Measurements from ENCODE around the gene RNF130.
"Not testable (repeated sequence)": the region's sequence is repeated elsewhere in the genome, so short reads cannot be mapped to it uniquely, and the experiment has no call there.

Gene RNF130

DNA sequence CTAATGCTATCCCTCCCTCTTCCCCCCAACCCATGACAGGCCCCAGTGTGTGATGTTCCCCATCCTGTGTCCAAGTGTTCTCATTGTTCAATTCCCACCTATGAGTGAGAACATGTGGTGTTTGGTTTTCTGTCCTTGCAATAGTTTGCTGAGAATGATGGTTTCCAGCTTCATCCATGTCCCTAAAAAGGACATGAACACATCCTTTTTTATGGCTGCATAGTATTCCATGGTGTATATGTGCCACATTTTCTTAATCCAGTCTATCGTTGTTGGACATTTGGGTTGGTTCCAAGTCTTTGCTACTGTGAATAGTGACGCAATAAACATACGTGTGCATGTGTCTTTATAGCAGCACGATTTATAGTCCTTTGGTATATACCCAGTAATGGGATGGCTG, 78.7 kb downstream of the RNF130 start:
- H3K4me1 ChIP-seq (ENCODE audit: control insufficient read depth, insufficient read depth, low read length, poor library complexity, severe bottlenecking); H3K27ac ChIP-seq (ENCODE audit: low read depth, low read length, severe bottlenecking); H3K9me3 ChIP-seq (ENCODE audit: control insufficient read depth, low read length); H3K4me3 ChIP-seq (ENCODE audit: extremely low read depth, insufficient read depth, low read length, poor library complexity, severe bottlenecking); H3K36me3 ChIP-seq (ENCODE audit: control insufficient read depth, insufficient read depth, low read length): not testable (repeated sequence)
- no CpG with 5 or more reads among the region's 4 CpGs for WGBS, 2 experiments (ENCODE audit: insufficient coverage in 2 of 2)

DNA sequence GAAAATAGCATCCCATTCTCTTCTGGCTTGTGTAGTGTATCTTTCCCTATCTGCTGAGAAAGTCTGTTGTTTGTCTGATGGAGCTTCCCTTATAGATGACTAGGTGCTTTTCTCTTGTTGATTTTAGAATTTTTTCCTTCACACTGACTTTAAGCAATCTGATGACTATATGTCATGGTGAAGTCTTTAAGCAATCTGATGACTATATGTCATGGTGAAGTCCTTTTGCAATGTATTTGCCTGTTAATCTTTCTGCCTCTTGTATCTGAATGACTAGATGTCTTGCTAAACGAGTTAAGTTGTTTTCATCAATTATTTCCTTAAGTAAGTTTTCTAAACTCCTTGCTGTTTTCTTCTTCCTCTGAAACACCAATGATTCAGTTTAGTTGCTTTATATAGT, 80.5 kb downstream of the RNF130 start:
- H3K4me3 ChIP-seq (ENCODE audit: extremely low read depth, insufficient read depth, low read length, poor library complexity, severe bottlenecking), result no peak overlapping the region
- H3K4me1 ChIP-seq (ENCODE audit: control insufficient read depth, insufficient read depth, low read length, poor library complexity, severe bottlenecking), result no peaks in the 10 kb centered on the region
- no CpG with 5 or more reads among the region's 1 CpG for WGBS, 2 experiments (ENCODE audit: insufficient coverage in 2 of 2)
- H3K27ac ChIP-seq (ENCODE audit: low read depth, low read length, severe bottlenecking), result no peak overlapping the region
- peaks cover 5% of the 10 kb centered on the region for H3K36me3 ChIP-seq (ENCODE audit: control insufficient read depth, insufficient read depth, low read length)
- no peaks in the 10 kb centered on the region for H3K9me3 ChIP-seq (ENCODE audit: control insufficient read depth, low read length)

DNA sequence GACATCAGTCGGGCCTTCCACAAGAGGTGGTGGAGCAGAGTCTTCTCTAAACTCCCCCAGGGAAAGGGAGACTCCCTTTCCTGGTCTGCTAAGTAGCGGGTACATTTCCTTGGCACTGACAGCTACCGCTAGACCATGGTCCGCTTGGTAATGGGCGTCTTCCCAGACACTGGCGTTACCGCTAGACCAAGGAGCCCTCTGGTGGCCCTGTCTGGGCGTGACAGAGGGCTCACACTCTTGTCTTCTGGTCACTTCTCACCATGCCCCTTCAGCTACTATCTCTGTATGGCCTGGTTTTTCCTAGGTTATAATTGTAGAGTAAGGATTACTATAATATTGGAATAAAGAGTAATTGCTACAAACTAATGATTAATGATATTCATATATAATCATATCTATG, 81.0 kb downstream of the RNF130 start:
- not testable (repeated sequence) for H3K27ac ChIP-seq (ENCODE audit: low read depth, low read length, severe bottlenecking); H3K4me1 ChIP-seq (ENCODE audit: control insufficient read depth, insufficient read depth, low read length, poor library complexity, severe bottlenecking); H3K36me3 ChIP-seq (ENCODE audit: control insufficient read depth, insufficient read depth, low read length); H3K4me3 ChIP-seq (ENCODE audit: extremely low read depth, insufficient read depth, low read length, poor library complexity, severe bottlenecking); H3K9me3 ChIP-seq (ENCODE audit: control insufficient read depth, low read length)
- 98 to 100% methylated on average over 2 to 6 of the region's 8 CpGs for WGBS, 2 experiments (ENCODE audit: insufficient coverage in 2 of 2)

- Histone ChIP-seq H3K27ac (ENCODE audit: low read depth, low read length, severe bottlenecking) (no peak overlapping the region), H3K4me1 (ENCODE audit: control insufficient read depth, insufficient read depth, low read length, poor library complexity, severe bottlenecking) (no peaks in the 10 kb centered on the region), H3K4me3 (ENCODE audit: extremely low read depth, insufficient read depth, low read length, poor library complexity, severe bottlenecking) (no peak overlapping the region), H3K9me3 (ENCODE audit: control insufficient read depth, low read length) (no peaks in the 10 kb centered on the region), H3K36me3 (ENCODE audit: control insufficient read depth, insufficient read depth, low read length) (no peaks in the 10 kb centered on the region)
- WGBS, 2 experiments (ENCODE audit: insufficient coverage in 2 of 2), result 100% methylated on average over 1 to 3 of the region's 6 CpGs
These were observed 85.2 kb downstream of the RNF130 start for GRCh38 chr5:179986328-179986727.

- Histone ChIP-seq H3K4me3 (ENCODE audit: extremely low read depth, insufficient read depth, low read length, poor library complexity, severe bottlenecking) (no peak overlapping the region), H3K36me3 (ENCODE audit: control insufficient read depth, insufficient read depth, low read length) (peaks cover 35% of the 10 kb centered on the region), H3K27ac (ENCODE audit: low read depth, low read length, severe bottlenecking) (no peak overlapping the region), H3K4me1 (ENCODE audit: control insufficient read depth, insufficient read depth, low read length, poor library complexity, severe bottlenecking) (no peaks in the 10 kb centered on the region), H3K9me3 (ENCODE audit: control insufficient read depth, low read length) (no peaks in the 10 kb centered on the region)
- 90 to 100% methylated on average over 2 to 3 of the region's 5 CpGs for WGBS, 2 experiments (ENCODE audit: insufficient coverage in 2 of 2)
These were observed 89.9 kb downstream of the RNF130 start for GRCh38 chr5:179981636-179982035.

GRCh38 chr5:179980767-179981166, 90.8 kb downstream of the RNF130 start:
- Histone ChIP-seq H3K4me3 (ENCODE audit: extremely low read depth, insufficient read depth, low read length, poor library complexity, severe bottlenecking) (no peak overlapping the region), H3K9me3 (ENCODE audit: control insufficient read depth, low read length) (no peaks in the 10 kb centered on the region), H3K4me1 (ENCODE audit: control insufficient read depth, insufficient read depth, low read length, poor library complexity, severe bottlenecking) (no peaks in the 10 kb centered on the region), H3K36me3 (ENCODE audit: control insufficient read depth, insufficient read depth, low read length) (peaks cover 40% of the 10 kb centered on the region), H3K27ac (ENCODE audit: low read depth, low read length, severe bottlenecking) (no peak overlapping the region)
- WGBS, 2 experiments (ENCODE audit: insufficient coverage in 2 of 2), result 94 to 97% methylated on average over 7 of the region's 7 CpGs

GRCh38 chr5:179978792-179979191, 92.8 kb downstream of the RNF130 start:
- Histone ChIP-seq H3K9me3 (ENCODE audit: control insufficient read depth, low read length) (no peaks in the 10 kb centered on the region), H3K4me3 (ENCODE audit: extremely low read depth, insufficient read depth, low read length, poor library complexity, severe bottlenecking) (no peak overlapping the region), H3K36me3 (ENCODE audit: control insufficient read depth, insufficient read depth, low read length) (peaks cover 57% of the 10 kb centered on the region), H3K27ac (ENCODE audit: low read depth, low read length, severe bottlenecking) (no peak overlapping the region), H3K4me1 (ENCODE audit: control insufficient read depth, insufficient read depth, low read length, poor library complexity, severe bottlenecking) (no peaks in the 10 kb centered on the region)
- WGBS, 2 experiments (ENCODE audit: insufficient coverage in 2 of 2), result 86 to 94% methylated on average over 4 of the region's 4 CpGs

DNA sequence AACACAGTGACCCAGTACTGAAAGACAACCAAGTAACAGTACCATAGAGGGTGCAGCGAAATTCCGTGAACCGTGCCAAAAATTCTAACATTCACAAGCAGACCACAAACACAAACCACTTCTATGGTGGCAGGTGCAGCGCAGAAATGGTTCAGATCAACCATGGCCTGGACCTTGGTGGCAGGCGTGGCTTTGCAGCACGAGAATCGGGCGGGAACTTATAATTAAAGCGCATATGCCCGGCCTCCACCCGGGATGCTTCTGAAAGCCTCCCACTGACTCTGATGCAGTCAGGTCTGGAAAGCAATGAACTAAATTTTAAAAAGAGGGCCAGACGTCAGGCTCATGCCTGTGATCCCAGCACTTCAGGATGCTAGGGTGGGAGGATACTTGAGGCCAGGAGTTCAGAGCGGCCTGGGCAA, 95.8 kb downstream of the RNF130 start:
- Histone ChIP-seq H3K4me1 (ENCODE audit: control insufficient read depth, insufficient read depth, low read length, poor library complexity, severe bottlenecking) (no peaks in the 10 kb centered on the region), H3K4me3 (ENCODE audit: extremely low read depth, insufficient read depth, low read length, poor library complexity, severe bottlenecking) (no peak overlapping the region), H3K36me3 (ENCODE audit: control insufficient read depth, insufficient read depth, low read length) (peaks cover 62% of the 10 kb centered on the region), H3K27ac (ENCODE audit: low read depth, low read length, severe bottlenecking) (no peak overlapping the region), H3K9me3 (ENCODE audit: control insufficient read depth, low read length) (no peaks in the 10 kb centered on the region)
- WGBS, 2 experiments (ENCODE audit: insufficient coverage in 2 of 2), result 86 to 91% methylated on average over 11 of the region's 13 CpGs

GRCh38 chr5:179974946-179975712, 96.4 kb downstream of the RNF130 start:
- WGBS, 2 experiments (ENCODE audit: insufficient coverage in 2 of 2), result 80 to 86% methylated on average over 23 of the region's 25 CpGs
- Histone ChIP-seq H3K27ac (ENCODE audit: low read depth, low read length, severe bottlenecking) (no peak overlapping the region), H3K36me3 (ENCODE audit: control insufficient read depth, insufficient read depth, low read length) (peaks cover 60% of the 10 kb centered on the region), H3K4me1 (ENCODE audit: control insufficient read depth, insufficient read depth, low read length, poor library complexity, severe bottlenecking) (no peaks in the 10 kb centered on the region), H3K9me3 (ENCODE audit: control insufficient read depth, low read length) (no peaks in the 10 kb centered on the region), H3K4me3 (ENCODE audit: extremely low read depth, insufficient read depth, low read length, poor library complexity, severe bottlenecking) (no peak overlapping the region)

DNA sequence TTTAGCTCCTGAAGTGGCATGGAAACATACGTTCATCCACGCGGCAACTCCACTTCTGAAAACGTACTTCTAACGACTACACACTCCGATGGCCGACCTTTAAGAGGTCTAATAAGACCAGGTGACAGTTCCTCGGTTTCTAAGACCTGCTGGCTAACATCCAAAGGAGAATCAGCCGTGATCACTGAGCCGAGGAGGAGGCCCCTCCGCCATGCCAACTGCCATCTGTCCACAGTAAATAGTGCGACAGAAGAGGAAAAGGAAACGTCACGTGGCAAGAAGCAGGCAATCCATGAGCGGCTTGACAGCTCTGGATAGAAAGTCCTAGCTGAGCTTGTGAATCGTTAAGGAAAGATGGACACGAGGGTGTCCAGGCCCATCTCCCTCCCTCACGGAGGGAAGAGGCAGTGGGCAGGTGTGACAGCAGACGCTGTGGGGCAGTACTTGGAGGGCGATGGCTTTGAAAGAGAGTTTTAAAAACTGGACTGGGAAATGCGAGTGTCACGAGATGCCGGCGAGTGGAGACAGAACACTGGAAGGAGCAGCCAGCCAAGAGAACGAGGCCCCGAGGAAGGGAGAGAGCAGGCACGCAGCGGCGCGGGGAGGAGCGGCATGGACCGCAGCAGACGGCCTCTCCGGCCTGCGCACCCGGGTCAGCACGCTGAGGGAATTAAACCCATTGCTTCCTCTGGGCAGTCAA, 97.2 kb downstream of the RNF130 start:
- no peak overlapping the region for H3K4me3 ChIP-seq (ENCODE audit: extremely low read depth, insufficient read depth, low read length, poor library complexity, severe bottlenecking)
- H3K36me3 ChIP-seq (ENCODE audit: control insufficient read depth, insufficient read depth, low read length), result peaks cover 67% of the 10 kb centered on the region
- no peak overlapping the region for H3K27ac ChIP-seq (ENCODE audit: low read depth, low read length, severe bottlenecking)
- 93 to 96% methylated on average over 31 to 37 of the region's 37 CpGs for WGBS, 2 experiments (ENCODE audit: insufficient coverage in 2 of 2)
- no peaks in the 10 kb centered on the region for H3K4me1 ChIP-seq (ENCODE audit: control insufficient read depth, insufficient read depth, low read length, poor library complexity, severe bottlenecking)
- no peaks in the 10 kb centered on the region for H3K9me3 ChIP-seq (ENCODE audit: control insufficient read depth, low read length)

GRCh38 chr5:179973391-179973790, 98.2 kb downstream of the RNF130 start:
- no peak overlapping the region for H3K4me3 ChIP-seq (ENCODE audit: extremely low read depth, insufficient read depth, low read length, poor library complexity, severe bottlenecking)
- H3K36me3 ChIP-seq (ENCODE audit: control insufficient read depth, insufficient read depth, low read length), result peaks cover 63% of the 10 kb centered on the region
- H3K27ac ChIP-seq (ENCODE audit: low read depth, low read length, severe bottlenecking), result no peak overlapping the region
- H3K9me3 ChIP-seq (ENCODE audit: control insufficient read depth, low read length), result no peaks in the 10 kb centered on the region
- H3K4me1 ChIP-seq (ENCODE audit: control insufficient read depth, insufficient read depth, low read length, poor library complexity, severe bottlenecking), result no peaks in the 10 kb centered on the region
- WGBS, 2 experiments (ENCODE audit: insufficient coverage in 2 of 2), result 98 to 100% methylated on average over 3 to 4 of the region's 11 CpGs
